Hepatic stellate cell (primary cell): ENCODE results near the gene MARCHF3.
A peak's percentile ranks its signal among the peaks of the same experiment; 100 is the strongest.

Experiments
- DNase-seq: peaks from one replicate; pipeline ENCODE4 v3.0.0; 2011; ENCODE audit warnings: low spot score

The MARCHF3 gene

GRCh38 chr5:126982926-126983873 is 47.2 kb downstream of the MARCHF3 start:
- DNase-seq: no peak

- DNase-seq: no peak
Measured at GRCh38 chr5:126982202-126982601, 48.2 kb downstream of the MARCHF3 start.

GRCh38 chr5:126981701-126982100 is 48.7 kb downstream of the MARCHF3 start:
- DNase-seq: no peak

GRCh38 chr5:126981222-126981621 is 49.1 kb downstream of the MARCHF3 start:
- no peak for DNase-seq

GRCh38 chr5:126978258-126978657 is 52.1 kb downstream of the MARCHF3 start:
- no peak for DNase-seq

- no peak for DNase-seq
Measured at GRCh38 chr5:126976520-126977172, 53.7 kb downstream of the MARCHF3 start.

GRCh38 chr5:126975796-126976195 is 54.6 kb downstream of the MARCHF3 start:
- DNase-seq: no peak

GRCh38 chr5:126973193-126973592 is 57.2 kb downstream of the MARCHF3 start:
- no peak for DNase-seq

- no peak for DNase-seq
Measured at GRCh38 chr5:126972062-126972895, 58.1 kb downstream of the MARCHF3 start.

- DNase-seq: peak; percentile 24
Measured at GRCh38 chr5:126971455-126972031, 58.8 kb downstream of the MARCHF3 start.

- peak; percentile 56 for DNase-seq
Measured at GRCh38 chr5:126970517-126971017, 59.8 kb downstream of the MARCHF3 start.

- no peak for DNase-seq
Measured at GRCh38 chr5:126969548-126969947, 60.8 kb downstream of the MARCHF3 start.

GRCh38 chr5:126967808-126968466 is 62.4 kb downstream of the MARCHF3 start:
- no peak for DNase-seq

- DNase-seq: no peak
Measured at GRCh38 chr5:126965487-126965886, 64.9 kb downstream of the MARCHF3 start.

- peak; percentile 36 for DNase-seq
Measured at GRCh38 chr5:126965061-126965475, 65.3 kb downstream of the MARCHF3 start.

GRCh38 chr5:126963822-126964375 is 66.5 kb downstream of the MARCHF3 start:
- no peak for DNase-seq

- no peak for DNase-seq
Measured at GRCh38 chr5:126961702-126962101, 68.7 kb downstream of the MARCHF3 start.

- DNase-seq: no peak
Measured at GRCh38 chr5:126961128-126961527, 69.2 kb downstream of the MARCHF3 start.

GRCh38 chr5:126959188-126959587 is 71.2 kb downstream of the MARCHF3 start:
- DNase-seq: no peak

GRCh38 chr5:126956991-126957390 is 73.4 kb downstream of the MARCHF3 start:
- no peak for DNase-seq

- DNase-seq: no peak
Measured at GRCh38 chr5:126954981-126955380, 75.4 kb downstream of the MARCHF3 start.
